Upper lobe of left lung (tissue), 4 donors: ENCODE results near the gene RHOXF2B.

Source experiments
- EP300 ChIP-seq, 4 donors: sonication (generic); formaldehyde crosslinking; IDR thresholded peaks; one replicate each; pipeline ENCODE4 v1.5.1; 2017; ENCODE audit warnings: antibody characterized with exemption in 4 of 4, control low read depth in 2 of 4
- POLR2A ChIP-seq, 4 donors: fragments of 450-650 bp; IDR thresholded peaks; one replicate each; pipeline ENCODE4 v1.5.1; 2016 to 2017; ENCODE audit warnings: antibody characterized with exemption in 4 of 4, mild to moderate bottlenecking in 2 of 4
- POLR2AphosphoS5 ChIP-seq, 2 donors: sonication (generic); formaldehyde crosslinking; IDR thresholded peaks; one replicate each; pipeline ENCODE4 v1.5.1; 2017; ENCODE audit warnings: antibody characterized with exemption in 2 of 2
- TF ChIP-seq, protein P1 (sequence below), 6 experiments: fragments of 450-650 bp in 4 of 6; fragments of 200-600 bp in 2 of 6; sonication (generic) in 2 of 6; IDR thresholded peaks; one replicate each; pipeline ENCODE4 v1.5.1; 2016 to 2019; ENCODE audit warnings: antibody characterized with exemption in 6 of 6

DNA sequence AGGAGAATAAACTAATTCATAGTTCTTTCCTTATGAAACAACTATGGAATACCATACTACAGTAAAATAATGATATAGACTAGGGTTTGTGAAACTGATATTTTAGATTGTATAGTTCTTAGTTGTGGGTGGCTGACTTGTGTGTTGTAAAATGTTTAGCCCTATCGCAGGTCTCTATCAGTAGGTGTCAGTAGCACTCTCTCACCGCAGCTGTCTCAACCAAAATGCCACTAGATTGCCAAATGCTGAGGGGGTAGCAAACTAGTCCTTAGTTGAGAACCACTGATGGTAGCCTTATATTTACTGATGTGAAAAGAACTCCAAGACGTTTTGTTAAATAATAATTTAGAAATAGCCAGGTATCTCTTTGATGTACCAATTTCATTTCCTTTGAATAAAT, 48.1 kb downstream of the RHOXF2B start:
- no peak for TF ChIP-seq POLR2AphosphoS5 (IDR thresholded peaks at IDR 0.05)
- TF ChIP-seq, protein P1, sequence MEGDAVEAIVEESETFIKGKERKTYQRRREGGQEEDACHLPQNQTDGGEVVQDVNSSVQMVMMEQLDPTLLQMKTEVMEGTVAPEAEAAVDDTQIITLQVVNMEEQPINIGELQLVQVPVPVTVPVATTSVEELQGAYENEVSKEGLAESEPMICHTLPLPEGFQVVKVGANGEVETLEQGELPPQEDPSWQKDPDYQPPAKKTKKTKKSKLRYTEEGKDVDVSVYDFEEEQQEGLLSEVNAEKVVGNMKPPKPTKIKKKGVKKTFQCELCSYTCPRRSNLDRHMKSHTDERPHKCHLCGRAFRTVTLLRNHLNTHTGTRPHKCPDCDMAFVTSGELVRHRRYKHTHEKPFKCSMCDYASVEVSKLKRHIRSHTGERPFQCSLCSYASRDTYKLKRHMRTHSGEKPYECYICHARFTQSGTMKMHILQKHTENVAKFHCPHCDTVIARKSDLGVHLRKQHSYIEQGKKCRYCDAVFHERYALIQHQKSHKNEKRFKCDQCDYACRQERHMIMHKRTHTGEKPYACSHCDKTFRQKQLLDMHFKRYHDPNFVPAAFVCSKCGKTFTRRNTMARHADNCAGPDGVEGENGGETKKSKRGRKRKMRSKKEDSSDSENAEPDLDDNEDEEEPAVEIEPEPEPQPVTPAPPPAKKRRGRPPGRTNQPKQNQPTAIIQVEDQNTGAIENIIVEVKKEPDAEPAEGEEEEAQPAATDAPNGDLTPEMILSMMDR (IDR thresholded peaks at IDR 0.05) = no peak
- TF ChIP-seq POLR2A (IDR thresholded peaks at IDR 0.05) = no peak
- TF ChIP-seq EP300 (IDR thresholded peaks at IDR 0.05) = no peak
